Stimulated activated CD8-positive, alpha-beta memory T cell treated with anti-CD3 and anti-CD28 coated beads, Interleukin-2, amount 100 ng/mL, for 1 hour (primary cell): Measurements from ENCODE around the gene ADGRL4.
"Not testable (repeated sequence)": the region's sequence is repeated elsewhere in the genome, so short reads cannot be mapped to it uniquely, and the experiment has no call there.

Source experiments
- DNase-seq, 2 donors: peaks; one replicate each; pipeline ENCODE4 v3.0.0-alpha.2; 2020; ENCODE audit warnings: low read depth in 2 of 2

The ADGRL4 gene

DNA sequence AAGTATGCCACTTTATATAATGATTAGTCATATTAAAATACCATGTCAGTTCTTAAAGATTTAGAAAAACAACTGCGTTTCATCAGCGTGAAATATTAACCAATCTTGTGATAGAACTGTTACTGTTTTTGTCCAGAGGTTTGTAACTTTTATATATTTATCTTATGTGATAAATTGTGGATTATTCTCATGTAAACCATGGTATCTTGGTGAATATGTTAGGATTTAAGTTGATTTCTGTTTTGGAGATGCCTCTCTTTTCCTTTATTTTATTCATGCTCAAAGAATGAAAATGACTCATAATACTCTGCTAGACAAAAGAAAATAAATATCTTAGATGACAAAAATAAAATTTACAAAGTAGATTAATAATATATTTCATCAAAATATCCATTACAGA lies 88.4 kb downstream of the ADGRL4 start:
- no peak for DNase-seq

DNA sequence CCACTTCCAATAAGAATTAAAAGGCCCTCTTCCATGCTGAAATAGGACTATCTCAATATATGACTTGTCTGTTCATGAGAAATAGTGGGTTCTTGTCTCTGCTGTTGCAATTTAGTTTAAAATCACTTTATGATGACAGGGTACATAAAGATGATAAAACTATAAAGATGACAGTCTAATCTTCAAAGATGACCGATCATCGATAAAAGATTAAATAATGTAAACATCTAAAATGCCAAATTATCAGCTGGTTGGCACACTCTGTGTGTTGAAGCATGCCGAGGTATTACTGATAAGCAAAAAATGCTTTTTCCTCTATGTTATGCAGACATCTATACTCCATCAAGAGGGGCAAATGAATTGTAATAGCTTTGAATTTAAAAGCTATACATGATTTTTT lies 89.5 kb downstream of the ADGRL4 start:
- DNase-seq: no peak

DNA sequence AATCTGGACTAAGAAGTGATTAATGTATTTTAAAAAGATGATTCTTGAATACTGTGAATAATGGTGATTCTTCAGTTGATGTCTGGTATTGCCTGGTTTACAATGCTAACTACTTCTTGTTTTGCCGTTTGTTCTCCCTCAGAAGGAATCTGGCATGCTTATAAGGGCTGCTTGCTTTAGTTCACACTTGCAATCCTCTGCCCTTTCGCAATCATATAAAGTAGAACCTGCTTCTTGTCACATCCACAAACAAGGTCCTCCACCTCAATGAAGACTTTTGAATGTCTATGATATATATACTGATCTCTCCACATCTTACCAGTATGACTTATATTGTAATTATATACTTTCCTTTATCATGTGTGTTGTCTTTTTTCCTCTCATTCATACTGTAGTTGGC lies 92.6 kb downstream of the ADGRL4 start:
- DNase-seq: no peak

DNA sequence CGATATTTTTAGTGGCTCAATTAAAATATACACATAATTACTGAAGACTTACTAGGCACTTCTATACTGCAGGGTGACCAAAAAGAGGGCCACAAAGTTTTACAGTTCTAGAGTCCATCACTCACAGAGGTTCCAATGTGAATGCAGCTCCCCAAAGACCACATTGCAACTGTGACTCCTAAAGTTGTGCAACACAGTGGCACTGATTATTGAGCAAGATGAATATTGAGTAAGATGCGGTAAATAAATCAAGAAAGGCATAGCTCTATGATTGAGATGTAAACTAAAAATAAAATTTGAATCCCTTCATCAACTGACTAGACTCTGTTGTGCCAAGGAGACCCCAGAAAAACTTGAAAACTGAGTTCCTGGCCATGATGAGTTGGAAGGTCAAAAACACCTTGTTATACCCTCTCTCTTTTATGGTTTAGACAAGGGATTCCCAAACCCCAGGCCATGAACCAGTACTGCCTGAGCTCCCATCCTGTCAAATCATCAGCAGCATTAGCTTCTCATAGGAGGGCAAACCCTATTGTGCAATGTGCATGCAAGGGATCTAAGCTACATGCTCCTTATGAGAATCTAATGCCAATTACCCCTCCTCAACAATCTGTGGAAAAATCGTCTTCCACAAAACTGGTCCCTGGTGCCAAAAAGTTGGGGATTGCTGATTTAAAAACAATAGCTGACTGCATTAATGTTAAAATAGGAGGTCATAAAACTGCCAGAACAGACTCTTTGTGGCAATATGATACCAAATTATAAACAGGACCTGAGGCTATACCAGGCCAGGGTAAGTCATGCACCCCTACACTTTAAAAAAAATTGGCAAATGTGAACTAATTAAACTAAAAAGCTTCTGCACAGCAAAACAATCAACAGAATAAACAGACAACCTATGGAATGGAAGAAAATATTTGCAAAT lies 94.3 kb downstream of the ADGRL4 start:
- no peak for DNase-seq

DNA sequence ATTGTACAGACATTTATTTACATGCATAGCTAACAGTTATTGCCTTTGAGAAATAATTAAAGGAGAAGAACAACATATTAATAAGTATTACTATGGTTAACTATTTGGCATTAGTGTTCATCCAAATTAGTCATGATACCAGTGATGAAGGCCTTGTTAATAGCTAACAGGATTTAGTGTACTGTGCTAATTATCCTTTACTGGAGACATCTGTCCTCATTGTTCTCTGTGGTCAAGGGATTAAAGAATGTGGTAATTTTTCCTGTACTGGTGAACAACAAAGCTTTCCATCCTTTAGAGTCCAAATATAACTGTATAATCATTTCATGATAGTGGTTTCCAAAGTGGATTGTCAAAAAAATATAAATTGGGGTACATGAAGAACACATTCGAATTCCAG lies 103.9 kb downstream of the ADGRL4 start:
- no peak for DNase-seq

DNA sequence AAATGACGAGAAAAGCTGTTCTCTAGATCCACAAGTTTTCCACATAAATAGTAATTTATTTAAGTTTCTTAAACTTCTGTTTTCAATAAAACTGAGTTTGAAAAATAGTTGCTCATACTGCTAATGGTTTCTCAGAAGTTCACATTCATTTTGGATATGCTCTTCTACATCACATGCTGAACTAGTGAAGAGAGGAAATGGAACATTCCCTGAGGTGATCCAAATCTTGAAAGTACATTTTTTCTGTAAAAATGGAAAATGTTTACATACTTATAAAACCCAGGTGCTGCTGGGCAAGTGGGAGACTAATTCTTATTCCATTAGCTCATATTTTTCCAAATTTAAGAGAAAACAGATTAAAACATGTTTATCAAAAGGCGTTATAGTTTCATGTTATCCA lies 111.7 kb downstream of the ADGRL4 start:
- no peak for DNase-seq

DNA sequence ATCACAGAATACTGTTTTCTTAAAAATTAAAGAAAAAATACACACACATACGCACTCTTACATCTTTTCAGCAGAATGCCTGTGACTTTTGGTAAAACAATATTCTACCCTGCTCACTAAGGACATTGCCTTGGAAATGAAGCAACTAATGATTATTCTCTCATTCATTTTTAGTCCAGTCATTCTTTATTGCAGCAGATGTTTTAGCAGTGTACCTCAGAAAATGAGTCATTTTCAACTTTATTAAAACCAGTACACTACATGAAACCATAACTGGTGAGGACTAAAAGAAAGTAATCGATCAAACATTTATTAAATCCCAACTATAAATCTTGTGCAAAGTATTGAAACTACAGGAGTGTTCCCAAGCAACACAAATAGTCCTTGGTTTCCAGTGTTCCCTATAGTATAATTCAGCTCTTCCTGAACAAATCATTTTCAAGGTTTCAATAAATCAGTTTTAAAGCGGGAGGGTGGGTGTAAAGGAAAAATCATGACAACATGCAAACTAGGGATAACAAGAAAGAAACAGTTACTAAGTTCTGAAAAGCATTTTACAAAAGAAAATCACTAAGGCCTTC lies 114.2 kb downstream of the ADGRL4 start:
- no peak for DNase-seq

DNA sequence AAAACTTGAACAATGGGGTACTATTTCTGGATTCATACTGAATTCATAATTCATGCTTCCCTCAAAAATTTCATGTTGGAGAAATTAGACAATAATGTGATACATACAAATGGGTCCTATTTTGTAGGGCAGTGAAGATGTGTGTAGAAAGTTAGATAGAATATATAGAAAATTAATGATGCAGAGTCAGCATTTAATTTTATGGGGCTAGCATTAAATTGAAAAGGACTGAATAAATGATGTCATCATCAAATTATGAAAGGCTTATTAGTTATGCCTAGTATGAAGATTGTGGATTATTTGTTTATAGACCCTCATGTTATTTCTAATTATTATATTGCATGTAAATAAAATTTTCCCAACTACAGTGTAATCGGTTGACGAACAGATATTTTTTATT lies 119.1 kb downstream of the ADGRL4 start:
- DNase-seq: no peak

DNA sequence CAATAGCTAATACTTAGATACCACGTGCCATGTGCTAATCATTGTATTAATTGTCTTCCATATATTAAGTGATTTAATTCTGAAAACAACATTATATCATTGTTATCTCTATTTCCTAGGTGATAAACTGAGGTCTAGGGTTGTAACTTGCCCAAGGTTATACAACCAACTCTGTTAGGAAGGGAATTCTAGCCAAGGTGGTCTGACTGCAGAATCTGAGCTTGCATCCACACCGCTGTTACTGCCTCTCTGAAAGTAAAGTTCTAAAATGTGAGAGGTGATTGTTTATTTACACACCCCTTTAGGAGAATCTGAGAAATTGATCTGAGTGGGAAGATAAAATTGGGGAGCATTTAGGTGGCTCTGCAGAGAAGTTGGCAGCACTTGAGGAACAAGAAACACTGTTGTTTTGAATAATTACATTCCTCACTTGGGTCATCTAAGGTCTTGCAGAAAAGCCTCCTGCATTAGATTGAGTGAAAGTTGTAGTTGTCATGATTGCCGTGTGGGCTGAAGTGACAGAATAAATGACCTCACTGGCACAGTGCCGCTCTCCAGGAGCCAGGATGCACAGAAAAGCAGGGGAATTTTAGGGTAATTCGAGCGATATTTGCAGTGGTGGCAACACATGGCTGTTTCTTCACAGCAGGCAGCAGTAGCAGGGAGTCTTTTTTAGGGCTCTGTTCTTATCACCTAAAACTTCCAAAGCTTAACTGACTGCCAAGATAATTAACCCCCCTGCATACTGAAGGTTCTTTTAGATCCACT lies 121.7 kb downstream of the ADGRL4 start:
- DNase-seq: no peak

DNA sequence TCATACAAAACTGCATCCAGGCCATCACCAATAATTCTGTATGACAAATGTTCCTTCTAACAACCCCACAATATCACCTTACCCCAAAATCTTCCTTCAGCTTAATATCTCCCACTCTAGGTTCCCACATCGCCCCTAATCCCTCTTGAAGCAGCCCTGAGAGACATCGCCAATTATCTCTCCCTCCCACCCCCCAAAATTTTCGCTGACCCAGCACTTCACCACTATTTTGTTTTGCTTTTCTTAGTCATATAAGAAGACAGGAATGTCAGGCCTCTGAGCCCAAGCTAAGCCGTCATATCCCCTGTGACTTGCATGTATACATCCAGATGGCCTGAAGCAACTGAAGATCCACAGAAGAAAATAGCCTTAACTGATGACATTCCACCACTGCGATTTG lies 126.3 kb downstream of the ADGRL4 start:
- DNase-seq: no peak

DNA sequence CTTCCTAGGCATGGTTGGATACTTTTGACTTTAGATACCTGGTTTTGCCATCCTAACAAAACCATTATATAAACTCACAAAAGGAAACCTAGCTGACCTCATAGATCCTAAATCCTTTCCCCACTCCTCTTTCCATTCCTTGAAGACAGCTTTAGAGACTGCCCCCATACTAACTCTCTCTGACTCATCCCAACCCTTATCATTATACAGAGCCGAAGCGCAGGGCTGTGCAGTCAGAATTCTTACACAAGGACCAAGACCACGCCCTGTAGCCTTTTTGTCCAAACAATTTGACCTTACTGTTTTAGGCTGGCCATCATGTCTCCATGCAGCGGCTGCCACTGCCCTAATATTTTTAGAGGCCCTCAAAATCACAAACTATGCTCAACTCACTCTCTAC lies 130.5 kb downstream of the ADGRL4 start:
- not testable (repeated sequence) for DNase-seq

DNA sequence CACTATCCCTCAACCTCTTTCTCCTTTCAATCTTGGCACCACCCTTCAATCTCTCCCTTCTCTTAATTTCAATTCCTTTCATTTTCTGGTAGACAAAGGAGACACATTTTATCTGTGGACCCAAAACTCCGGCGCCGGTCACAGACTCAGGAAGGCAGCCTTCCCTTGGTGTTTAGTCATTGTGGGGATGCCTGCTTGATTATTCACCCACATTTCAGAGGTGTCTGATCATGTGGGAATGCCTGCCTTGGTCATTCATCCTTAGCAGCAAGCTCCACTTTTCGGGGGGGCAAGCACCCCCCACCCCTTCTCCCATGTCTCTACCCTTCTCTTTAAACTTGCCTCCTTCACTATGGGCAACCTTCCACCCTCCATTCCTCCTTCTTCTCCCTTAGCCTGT lies 133.7 kb downstream of the ADGRL4 start:
- DNase-seq: not testable (repeated sequence)

DNA sequence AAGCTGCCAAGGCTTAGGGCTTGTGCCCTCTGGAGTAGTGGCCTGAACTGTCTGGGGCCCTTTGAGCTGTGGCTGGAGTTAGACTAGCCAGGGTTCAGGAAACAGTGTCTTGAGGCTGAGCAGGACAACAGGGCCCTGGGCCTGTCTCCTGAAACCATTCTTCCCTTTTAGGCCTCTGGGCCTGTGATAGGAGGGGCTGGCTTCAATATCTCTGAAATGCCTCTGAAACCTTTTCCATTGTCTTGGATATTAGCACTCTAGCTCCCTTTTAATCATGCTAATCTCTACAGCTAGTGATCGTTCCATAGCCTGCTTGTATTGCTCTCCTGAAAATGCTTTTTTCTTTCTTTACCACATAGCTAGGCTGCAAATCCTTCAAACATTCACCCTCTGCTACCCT lies 135.3 kb downstream of the ADGRL4 start:
- no peak for DNase-seq

DNA sequence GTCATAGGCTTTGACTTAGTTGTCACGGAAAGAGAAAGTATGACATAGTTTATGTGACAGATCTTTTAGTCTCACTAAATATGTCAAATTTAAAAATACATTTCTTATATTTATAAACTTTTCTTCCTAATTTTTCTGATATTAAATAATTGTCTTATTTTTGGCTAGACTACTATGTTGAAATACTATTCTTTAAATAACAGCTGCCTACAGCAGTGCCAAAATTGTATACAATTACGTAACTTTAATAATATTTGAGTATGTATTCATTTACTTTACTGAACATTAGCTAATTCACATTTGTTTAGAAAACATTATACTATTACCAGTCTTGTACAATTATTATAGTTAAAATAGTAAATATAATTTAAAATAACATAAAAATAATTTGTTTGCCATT lies 137.4 kb downstream of the ADGRL4 start:
- DNase-seq: no peak

DNA sequence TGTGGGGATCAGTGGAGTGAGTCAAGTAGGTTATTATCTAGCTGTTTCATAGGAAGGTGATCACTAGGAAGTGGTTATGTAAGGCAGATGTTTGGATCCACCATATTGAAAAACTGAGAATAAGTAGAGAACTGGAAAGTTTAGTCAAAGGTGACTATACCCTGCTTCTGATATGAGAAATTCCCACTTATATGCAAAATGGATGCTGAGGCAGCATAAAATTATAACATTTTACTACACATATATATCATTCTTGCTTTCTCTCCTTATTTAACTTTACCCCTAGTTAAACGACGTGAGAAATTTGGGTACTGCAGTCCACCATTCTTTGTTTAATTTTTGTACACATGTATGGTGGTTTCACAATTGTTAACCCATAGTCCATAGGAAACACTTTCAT lies 142.4 kb downstream of the ADGRL4 start:
- DNase-seq: no peak

DNA sequence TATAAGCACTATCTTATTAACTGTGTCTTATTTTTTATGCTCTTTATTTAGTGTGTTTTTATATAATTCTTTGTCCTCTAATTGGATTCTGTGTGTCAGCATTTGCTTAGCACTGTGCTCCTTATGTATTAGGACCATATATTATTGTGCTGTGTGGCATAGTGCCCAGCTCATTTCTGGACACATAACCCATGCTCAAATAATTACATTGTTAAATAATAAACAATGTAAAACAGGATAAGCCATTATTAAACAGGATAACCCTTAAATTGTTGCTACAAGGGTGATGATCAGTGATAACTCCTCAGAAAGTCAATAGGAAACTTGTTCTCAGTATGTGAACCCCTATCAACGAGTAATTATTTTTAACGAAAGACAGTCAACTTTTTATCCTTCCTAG lies 150.4 kb downstream of the ADGRL4 start:
- no peak for DNase-seq

DNA sequence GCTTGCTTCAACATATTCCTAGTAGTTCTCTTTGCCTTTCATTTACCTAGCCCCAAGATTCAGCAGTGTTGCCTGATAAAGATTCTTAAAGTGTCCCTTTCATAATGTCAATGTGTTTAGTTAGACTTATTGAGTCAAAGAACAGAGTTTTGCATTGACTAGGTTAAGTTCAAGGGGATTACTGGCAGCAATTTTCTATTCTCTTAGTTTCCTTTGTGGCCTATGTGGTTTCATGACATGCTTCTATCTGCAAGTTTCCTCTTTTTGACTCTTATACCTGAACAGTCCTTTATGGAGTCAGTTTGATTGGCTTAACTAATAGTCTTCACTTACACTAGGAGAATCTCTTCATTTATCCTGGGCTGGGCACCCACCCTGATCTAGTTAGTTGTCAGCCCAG lies 151.3 kb downstream of the ADGRL4 start:
- DNase-seq: no peak

DNA sequence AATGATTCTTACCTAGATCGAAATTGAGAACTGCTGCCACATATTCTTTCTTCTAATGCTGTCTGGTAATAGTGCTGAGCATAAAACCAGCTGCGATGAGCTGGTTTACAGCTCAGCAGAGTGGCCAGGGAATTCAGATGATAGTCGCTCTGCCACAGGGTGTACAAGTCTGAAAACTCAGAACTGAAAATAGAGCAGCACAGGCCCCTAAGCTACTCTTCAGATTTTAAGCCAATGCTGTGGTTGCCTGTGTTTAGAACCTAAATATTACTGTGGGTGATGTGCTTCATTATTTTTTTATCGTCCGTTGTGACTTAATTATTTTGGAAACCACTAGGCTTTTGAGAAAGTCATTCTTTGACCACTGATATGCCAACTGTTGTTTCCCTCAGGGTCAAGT lies 152.0 kb downstream of the ADGRL4 start:
- no peak for DNase-seq

DNA sequence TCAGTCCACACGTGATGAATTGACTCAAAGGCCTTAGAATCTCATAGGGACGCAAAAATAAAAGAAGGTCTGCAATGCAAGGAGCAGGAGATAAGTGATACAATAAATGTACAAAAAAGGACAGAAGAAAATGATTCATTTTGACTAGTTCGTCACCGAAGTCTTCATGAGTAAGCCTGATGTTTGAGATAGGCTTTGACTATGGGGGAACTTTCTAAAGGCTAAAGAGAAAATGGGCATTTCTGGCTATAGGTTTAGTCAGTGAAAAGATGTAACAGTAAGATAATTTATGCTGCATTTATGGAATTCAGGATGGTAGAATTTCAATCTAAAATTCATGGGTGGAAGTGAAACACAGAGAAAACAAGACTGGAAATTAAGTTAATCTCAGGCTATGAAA lies 163.0 kb downstream of the ADGRL4 start:
- DNase-seq: no peak

DNA sequence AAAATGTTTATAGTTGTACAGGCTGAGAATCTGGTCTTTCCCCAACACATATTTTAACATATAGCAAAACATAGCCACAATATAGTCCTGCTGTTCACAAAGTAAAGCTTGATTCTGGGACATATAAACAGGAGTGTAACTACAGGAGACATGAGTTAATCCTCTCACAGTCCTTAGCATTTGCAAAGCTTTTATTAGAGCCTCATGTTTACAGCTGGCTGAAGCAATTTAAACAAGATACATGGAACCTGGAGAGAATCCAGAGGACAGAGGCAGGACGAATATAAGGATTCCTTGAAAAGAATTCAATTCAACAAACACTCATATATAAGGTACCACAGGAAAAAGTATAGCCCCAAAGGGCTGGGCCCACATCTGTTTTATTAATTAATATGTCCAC lies 163.4 kb downstream of the ADGRL4 start:
- DNase-seq: no peak

DNA sequence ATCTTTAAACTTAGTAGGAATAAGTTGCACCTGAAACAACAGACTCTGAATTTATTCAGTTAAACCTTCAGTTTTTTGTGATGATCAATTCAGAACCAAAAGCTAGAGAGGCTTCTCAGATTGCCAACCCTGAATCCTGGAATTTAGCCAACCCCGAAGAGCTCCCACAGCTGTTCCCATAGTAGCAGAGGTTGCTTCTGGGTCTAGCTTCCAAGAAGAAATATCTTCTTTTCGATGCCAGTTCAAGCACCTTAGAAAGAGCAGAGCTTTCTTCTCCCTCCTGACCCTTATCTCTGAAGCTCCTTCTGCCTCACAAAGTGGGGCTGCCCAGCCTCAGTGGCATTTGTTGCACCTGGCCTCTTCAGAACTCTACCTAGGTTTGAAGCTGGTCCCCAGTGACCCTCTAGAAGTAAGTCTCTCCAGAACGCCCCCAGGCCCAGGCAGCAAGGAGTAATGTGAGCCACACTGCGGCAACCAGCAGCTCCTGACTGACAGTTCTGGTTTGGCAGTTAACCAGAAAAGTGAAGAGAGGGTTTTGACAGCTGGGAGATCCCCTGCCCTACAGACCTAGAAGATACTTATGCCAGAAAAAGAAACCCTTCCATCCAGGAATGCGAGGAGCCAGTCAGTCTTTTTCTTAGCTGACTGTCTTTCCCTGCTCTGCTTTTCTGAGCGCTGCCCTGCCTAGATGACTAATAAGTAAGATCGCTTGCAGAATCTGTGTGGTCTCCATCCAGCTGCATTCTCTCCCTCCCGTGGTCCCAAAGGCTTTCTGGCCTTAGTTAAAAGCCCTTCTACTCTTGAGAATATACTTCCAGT lies 165.9 kb downstream of the ADGRL4 start:
- no peak for DNase-seq
